ENCODE data around the gene CABP4.
A peak's percentile ranks its signal among the peaks of the same experiment; 100 is the strongest.

Gene CABP4

DNA sequence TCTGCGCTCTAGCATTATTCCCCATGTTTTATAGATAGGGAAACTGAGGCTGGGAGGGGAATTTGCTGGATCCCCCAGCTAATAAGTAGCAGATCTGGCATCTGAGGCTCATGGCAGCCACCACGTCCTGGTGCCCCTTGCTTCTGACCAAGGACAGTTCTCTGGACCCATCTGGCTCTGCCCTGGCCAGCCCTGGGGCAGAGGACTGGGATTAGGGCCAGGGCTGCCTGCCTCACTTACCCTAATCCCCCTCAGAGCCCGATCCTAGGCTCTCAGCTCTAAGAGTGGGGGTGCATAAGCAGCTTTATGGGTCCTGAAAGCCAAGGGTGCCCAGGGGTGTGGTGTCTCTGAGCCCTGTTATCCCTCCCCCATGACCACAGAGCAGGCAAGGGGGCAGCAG, at the start of gene CABP4:
Gene CABP4, plus strand, starts transcription at position 301 of the 400 bp plus-strand sequence. Its CDS starts 70 bp downstream, at position 371.
- DNase-seq, result no peak

DNA sequence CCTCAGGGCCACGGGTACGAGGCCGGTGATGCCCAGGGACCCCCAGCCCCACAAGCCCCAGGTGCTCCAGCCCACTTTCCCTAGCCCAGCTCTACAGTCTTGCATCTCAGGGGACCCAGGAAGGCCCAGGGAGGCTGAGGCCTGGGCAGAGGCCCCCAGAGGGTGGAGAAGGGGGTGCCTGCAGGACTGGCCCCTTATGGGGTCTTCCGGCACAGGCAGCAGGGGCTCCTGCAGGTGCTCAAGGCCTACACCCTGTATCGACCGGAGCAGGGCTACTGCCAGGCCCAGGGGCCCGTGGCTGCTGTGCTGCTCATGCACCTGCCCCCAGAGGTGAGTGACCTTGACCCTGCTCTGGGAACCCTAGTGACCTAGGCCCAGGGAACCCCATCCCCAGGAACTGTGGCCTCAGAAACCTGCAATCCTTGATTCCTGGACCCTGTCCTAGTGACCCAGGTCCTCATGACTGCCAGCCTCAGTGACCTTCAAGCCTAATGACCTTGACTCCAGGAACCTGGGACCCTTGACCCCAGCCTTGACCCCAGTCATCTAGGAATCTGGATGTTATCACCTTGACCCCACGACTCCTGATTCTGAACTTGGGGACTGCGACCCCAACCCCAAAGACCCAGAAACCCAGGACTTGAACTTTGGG, 49.3 kb upstream of the CABP4 start:
- no peak for DNase-seq

DNA sequence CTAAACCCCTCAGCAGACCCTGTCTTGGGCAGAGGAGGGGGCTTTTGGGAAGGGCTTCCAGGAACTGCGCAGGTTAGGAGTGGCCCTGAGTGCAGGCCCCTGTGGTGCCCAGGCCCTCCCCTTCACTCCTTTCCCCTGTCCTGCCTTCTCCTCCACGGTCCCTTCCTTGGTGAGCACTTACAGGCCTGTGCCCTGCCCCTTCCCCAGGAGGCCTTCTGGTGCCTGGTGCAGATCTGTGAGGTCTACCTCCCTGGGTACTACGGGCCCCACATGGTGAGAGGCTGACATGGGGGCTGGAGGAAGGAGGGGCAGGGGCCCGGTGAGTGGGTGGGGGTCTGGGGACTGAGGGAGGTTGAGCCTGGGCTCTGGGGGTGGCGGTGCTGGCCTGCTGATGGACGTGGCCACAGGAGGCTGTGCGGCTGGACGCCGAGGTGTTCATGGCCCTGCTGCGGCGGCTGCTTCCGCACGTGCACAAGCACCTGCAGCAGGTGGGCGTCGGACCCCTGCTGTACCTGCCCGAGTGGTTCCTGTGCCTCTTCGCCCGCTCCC, 48.7 kb upstream of the CABP4 start:
- no peak for DNase-seq

DNA sequence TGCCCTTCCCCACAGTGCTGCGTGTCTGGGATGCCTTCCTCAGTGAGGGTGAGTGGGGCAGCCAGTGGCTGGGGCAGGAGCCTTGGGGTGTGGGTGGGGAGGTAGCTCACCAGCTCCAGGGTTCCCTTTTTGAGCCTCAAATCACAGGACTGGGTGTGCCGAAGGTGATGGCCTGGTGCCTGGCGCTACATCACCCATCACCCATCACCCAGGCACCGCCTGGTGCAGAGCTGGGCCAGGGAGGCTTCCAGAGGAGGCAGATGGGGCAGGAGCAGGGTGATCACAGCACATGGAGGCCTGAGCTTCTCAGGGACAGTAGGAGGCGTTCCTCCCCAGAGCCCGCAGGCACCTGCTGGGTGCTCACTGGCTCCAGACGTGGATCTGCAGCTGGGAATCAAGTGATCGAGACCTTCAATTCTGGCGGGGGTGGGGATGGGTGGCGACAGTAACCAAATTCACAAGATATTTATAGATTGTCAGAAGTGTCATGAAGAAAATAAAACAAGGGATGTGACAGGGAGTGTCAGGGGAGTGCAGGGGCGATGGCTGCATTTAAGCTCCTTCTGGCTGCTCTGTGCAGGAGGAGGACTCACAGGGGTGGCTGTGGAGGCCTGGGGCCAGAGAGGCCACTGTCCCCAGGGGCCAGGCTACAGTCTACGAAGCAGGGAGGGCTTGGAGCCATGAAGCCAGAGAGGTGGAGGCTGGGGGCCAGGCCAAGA, 48.0 kb upstream of the CABP4 start:
- no peak for DNase-seq

DNA sequence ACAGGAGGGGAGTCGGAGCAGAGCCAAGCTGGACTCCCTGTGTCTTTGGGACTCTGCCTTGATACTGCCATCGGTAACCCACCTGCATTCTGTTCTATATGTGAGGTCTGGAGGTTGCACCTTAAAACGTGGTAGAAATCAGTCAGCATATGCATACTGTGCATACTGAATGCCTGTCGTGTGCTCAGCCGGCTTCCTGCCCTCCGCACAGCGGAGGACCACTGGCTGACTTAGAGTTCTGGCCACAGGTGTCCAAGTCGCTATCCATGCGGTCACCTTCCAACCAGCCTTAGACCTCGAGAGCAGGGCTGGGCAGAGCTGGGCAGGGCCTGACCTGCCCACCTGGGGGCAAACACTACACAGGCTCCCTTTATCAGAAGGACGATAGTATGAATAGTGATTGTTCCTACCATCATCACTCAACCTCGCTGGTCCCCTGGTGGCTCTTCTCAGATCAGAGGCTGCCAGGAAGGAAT, 47.4 kb upstream of the CABP4 start:
- no peak for DNase-seq

DNA sequence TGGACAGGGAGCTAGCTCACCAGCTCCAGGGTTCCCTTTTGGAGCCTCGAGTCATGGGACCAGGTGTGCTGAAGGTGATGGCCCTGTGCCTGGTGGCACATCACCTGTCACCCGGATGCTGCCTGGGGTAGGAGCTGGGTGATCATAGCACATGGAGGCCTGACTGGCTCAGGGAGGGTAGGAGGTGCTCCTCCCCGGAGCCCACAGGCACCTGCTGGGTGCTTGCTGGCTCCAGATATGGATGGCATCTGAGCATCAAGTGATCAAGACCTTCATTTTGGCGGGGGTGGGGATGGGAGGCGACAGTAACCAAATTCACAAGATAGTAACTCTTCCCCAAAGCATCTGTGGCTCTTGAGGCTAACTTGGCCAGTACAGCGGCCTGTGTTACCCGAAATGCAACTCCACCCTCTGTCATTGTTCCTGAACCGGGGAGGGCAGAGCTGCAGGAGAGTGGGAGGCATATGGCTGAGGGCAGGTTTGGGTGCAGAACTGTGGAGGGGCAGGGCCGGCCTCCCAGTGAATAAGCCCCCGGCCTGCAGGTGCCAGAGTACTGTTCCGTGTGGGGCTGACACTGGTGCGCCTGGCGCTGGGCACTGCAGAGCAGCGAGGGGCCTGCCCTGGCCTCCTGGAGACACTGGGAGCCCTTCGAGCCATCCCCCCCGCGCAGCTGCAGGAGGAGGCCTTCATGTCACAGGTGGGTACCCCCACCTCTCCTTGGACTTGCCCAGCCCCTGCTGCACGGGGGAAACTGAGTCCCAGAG, 46.5 kb upstream of the CABP4 start:
- DNase-seq, result no peak

DNA sequence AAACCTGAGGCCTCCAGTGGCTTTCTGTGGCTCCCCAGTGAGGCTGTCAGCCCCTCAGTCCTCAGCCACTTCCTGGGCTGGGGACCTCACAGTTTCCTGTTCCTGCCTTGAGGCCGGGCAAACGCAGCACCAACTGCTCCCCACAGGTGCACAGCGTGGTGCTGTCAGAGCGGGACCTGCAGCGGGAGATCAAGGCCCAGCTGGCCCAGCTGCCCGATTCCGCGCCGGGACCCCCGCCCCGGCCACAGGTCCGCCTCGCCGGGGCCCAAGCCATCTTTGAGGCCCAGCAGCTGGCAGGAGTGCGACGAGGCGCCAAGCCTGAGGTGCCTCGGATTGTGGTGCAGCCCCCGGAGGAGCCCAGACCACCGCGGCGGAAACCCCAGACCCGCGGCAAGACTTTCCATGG, 45.9 kb upstream of the CABP4 start:
- DNase-seq, result peak; percentile 90

DNA sequence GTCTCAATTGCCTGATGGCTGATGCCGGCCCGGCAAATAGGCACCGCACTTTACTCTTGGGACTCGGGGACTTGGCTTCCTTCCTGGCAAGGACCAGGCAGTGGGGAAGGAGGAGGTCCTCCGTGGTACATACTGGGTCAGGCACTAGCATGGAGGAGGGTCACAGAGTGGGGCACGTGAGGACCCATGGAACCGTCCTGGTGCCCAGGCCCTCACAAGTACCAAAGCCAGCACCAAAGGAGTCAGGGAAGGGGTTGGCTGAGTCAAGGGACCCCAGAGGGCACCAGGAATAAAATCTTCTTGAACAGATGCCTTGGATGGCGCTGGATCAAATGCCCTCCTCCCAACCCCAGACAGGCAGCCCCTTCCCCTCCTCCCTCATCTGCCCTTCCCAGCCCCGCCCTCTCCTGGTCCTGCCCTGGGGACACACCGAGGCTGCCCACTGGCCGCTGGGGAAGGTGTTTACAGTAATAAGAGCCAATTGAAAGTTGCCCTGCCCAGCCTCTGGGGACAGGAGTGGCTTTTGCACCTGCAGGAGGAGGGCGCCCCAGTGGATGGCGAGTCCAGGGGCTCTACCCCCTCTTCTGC, 45.3 kb upstream of the CABP4 start:
- no peak for DNase-seq

DNA sequence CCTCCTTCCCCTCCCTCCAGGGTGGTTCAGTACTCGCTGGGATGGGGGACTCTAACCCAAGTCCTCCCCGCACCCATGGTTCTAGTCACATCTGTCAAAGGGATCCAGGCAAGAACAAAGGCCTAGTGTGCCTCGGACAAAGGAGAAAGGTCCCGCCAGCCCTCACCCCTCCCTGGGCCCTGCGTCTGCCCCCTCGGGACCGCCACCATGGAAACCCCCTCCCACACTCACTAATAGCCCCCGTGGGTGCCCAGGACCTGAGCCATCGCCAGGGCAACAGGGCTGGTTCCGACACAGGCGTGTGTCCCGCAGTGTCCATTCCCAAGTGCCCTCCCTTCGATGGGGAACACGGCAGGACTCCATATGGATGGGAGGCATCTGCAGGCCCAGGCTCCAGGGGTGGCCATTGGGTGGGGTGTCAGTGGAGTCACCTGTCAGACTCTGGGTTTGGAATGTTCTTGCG, 44.8 kb upstream of the CABP4 start:
- DNase-seq, result no peak

DNA sequence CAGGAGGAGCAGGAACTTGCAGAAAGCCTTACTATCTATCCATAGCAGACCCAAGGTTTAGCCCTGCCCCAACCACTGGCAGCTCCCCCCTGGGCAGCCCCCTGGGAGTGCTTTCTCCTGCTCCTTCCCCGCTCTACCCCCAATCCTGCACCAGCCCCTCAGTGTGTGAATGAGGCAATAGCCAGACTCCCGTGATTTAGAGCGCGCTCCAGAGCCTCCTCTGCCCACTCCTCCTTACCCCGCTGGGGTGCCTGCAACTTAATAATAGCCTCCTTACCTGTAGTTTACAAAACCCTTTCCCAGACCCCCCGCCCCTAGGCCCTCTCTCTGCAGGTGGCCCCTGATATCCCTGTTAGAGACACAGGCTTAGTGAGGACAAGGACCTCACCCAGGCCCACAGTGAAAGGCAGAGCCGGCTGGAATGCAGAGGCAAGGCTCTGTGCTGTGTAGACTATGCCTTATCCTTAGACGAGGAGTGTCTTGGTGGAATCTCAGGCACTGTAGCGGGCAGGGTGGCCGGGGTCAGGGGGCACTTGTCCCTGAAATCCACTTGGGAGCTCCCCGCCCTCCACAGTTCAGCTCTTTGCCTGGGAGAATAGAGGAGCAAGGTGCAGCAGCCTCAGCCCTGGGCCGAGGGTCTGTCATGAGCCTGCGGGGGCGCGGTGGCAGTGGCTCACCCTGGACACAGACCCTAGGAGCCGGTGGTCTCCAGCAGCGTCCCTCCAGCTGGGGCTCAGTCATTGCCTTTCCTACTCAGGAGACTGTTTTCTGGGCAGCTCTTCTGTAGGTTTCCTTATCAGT, 44.0 kb upstream of the CABP4 start:
- DNase-seq, result no peak

DNA sequence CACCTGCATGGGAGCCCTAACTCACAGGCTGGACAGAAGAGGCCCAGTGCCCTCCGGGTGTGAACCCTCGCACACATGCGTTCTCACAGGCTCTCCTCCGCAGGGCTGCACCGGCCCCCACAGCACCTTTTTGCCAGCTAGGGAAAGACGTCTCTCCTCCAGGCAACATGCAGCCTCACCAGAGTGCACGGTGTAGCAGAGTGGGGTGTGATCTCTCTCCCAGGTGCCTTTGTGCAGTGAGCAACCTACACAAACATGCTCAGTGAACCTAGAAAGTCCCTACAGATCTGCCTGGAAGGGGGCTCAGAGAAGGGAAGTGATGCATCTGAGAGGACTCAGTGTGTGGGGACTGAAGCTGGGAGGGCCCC, 43.4 kb upstream of the CABP4 start:
- no peak for DNase-seq

DNA sequence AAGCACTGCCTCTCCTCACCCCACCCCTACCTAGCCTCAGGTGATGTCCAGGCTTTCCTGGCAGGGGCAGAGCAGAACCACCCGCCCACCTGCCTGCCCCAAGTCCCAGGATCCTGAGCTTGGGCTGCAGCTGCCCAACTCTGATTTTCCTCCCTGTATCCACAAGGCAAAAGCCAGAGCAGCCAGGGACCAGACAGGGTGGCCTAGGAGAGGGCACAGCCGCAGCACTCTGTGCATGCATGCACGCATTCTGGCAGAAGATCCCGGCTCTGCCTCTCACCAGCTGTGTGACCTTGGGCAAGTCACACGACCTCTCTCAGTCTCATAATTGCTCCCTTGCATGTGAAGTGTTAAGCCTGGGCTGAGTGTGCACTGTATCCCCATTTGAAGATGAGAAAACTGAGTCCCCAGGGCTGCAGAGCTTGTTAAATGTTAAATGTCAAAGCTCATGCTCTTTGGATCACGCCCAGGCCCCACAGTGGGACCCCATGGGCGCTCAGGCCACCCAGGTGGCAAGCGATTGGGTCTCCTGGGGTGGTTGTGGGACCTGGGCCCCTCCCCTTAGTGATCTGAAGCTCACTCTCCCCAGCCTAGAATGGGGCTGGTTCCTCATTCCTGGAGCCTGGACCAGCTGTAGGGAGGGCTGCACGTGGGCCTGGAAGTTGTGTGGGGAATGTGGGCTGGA, 42.5 kb upstream of the CABP4 start:
- no peak for DNase-seq

DNA sequence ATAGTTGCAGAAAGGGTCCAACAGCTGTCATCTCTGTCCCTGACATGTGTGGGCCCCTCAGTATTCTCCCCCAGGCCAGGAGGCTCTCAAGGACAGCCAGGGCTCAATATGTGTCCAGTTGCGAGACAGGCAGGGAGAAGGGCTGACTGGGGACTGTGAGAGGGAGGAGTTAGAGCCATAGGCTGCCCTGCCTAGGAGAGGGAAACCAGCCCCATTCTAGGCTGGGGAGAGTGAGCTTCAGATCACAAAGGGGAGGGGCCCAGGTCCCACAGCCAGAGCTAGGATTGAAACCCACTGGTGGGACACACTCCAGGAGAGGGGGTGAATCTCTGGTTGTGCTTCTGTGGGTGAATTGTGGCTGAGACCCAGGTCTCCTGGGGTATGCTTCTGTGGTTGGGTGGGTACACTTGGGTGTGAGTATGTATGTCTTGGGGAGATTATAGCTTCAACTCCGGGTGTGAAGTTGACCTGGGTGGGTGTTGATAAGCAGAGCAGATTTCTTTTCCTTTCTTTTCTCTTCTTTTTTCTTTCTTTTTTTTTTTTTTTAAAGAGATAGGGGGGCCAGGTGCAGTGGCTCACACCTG, 41.8 kb upstream of the CABP4 start:
- no peak for DNase-seq

DNA sequence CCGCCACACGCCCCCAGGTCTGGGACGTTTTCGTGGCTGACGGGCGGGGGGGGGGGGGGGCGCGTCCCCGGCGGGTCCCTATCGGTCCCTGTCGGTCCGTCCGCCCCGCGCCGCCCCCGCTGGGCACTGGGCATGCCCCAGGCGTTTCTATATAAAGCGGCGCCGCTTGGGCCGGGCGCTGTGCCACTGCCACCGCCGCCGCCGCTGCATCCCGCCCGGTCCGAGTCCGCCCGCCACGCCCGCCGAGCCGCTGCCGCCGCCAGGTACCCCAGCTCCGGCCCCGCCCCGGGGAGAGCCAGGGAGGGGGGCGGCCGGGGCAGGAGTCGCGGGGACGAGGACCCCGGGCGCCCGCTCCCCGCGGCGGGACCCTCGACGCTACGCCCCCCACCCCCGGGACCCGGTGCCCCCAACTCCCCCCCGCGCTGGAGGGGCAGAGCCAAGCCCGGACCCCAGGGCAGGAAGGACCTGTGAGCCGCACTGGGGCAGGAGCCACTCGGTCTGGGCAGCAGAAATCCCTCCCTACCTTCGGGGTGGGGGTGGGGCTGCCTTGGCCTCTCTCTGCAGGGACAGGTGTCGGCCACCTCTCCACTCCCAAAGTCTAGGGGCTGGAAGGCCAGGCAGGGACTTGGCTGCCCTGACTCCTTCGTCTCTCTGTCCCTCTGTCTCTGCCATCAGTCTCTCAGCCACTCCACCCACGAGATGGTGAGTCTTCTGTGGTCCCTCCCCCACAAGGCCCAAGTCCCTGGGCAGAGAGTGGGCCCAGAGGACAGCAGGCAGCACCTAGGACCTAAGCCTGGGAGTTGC, 39.5 kb upstream of the CABP4 start, which contains the start of gene CARNS1:
Gene CARNS1, plus strand, starts transcription at position 178 of the 804 bp plus-strand sequence. Its CDS starts 522 bp downstream, at position 700.
- DNase-seq, result no peak

DNA sequence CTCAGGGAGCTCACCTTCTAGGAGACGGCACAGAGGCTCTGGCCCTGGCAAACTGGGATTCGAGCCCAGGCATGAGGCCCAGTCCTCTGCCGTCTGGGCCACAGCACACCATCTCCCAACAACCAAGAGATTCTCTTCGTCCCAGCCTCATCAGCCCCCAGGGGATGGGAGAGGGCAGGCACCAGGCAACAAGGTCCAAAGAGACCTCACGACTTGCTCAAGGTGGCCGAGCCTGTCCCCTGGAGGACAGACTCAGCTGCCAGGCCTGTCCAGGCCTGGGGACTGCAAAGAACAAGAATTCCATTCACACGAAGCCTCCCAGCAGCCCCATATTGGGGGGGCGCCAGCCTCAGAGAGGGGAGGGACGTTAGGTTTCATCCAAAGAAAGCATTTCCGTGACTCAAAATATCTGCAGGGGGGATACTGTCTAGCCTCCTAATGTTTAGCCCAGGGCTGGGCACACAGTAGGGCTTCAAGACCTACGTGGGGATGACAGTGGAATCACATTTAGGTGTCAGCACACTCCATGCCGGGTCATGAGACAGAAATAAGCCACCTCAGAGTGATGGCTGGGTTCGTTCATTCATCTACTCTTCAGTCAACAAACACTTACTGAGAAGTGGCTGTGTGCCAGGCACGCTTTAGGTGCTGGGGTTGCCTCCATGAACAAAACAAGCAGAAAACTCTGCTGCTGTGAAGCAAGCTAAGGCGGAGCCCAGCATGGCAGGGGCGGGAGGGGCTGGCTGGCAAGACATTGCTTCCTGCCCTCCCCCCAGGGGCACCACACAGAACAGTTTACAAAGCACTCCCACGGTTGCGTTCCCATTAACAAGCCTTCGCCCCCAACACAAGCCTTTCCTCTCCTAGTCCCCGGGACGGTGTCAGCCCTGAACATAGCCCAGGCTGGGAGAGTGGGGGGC, 38.5 kb upstream of the CABP4 start:
- no peak for DNase-seq

DNA sequence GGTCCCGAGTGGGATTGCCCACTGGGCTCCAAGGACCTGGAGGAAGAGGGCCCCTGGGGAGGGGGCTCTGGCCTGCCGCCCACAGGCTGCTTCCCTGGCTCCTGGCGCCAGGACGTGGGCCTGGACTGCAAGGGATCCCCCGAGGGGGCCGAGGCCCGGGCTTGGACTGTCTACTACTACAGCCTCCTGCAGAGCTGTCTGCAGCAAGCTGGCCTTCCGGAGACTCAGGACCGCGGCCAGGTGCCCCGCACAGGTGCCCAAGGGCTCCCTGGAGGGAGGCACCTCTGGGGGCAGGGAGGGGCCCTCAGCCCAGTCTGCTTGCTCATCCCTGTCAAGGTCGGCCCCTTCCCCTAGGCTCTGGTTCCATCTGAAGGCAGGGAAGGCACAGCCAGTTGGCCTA, 37.7 kb upstream of the CABP4 start:
- DNase-seq, result no peak

DNA sequence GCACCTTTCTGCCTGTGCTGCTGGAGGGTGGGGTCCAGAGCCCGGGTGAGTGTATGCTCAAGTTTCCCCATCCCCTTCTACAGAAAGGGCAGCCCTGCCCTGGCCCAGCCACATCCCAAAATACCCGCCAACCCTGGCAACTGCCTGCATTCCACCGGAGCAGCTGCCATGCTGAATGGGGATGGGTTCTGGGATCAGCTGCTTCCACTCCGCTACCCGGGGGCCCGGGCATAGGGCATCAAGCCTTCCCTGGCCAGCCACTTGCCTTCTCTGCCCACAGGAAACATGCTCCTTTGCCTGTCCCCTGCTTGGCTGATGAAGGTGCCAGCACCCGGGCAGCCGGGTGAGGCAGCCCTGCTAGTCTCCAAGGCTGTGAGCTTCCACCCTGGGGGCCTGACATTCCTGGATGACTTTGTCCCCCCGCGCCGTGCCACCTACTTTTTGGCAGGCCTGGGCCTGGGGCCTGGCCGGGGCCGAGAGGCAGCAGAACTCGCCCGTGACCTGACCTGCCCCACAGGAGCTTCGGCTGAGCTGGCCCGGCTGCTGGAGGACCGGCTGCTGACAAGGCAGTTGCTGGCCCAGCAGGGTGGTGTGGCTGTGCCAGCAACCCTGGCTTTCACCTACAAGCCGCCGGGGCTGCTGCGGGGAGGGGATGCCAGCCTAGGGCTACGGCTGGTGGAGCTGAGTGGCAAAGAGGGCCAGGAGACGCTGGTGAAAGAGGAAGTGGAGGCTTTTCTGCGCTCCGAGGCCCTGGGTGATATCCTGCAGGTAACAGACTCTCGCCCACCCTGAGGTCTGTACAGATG, 36.5 kb upstream of the CABP4 start:
- DNase-seq, result no peak
